HEK293 (cell line): Measurements from ENCODE around the gene C2orf49.

Experiments
- CTCF ChIA-PET: fragments of 350-600 bp; formaldehyde crosslinking; extraction: SDS; loops from one replicate; lab custom pipeline; 2021; ENCODE audit warnings: antibody characterized with exemption; lab: Yijun Ruan, JAX
- POLR2A ChIA-PET: fragments of 300-600 bp; formaldehyde crosslinking; extraction: SDS; loops from one replicate; lab custom pipeline; 2020; ENCODE audit warnings: antibody characterized with exemption, inconsistent platforms; lab: Yijun Ruan, JAX
- H3K27ac ChIP-seq: fragments of 200-500 bp; sonication (Bioruptor generic); 2 replicates; pipeline ENCODE4 v1.5.1; 2014; ENCODE audit warnings: low read depth, low read length, control low read depth, inconsistent platforms; ENCODE audit errors: extremely low read depth
- H3K36me3 ChIP-seq, 2 experiments: fragments of 200-500 bp in 1 of 2; sonication (Bioruptor generic) in 1 of 2; 1 replicate in 1 of 2; 2 replicates in 1 of 2; pipeline ENCODE4 v1.5.1; 2014 to 2017; ENCODE audit warnings: inconsistent platforms in 2 of 2, low read length in 2 of 2; ENCODE audit not compliant: control insufficient read depth in 2 of 2, insufficient read depth in 1 of 2
- H3K4me1 ChIP-seq: fragments of 200-500 bp; sonication (Bioruptor generic); 2 replicates; pipeline ENCODE4 v1.5.1; 2014; ENCODE audit warnings: mild to moderate bottlenecking, low read length, inconsistent platforms; ENCODE audit not compliant: control insufficient read depth, insufficient read depth
- H3K4me3 ChIP-seq: 2 replicates; pipeline ENCODE4 v1.5.1; 2011; ENCODE audit warnings: low read depth, mild to moderate bottlenecking, control low read depth, low read length, moderate library complexity
- H3K9me3 ChIP-seq: fragments of 200-500 bp; sonication (Bioruptor generic); 2 replicates; pipeline ENCODE4 v1.5.1; 2014; ENCODE audit warnings: low read depth, low read length, inconsistent platforms; ENCODE audit not compliant: control insufficient read depth, insufficient read depth
- KLF17 ChIP-seq: fragments of 450-650 bp; formaldehyde crosslinking; IDR thresholded peaks from 2 replicates; pipeline ENCODE4 v1.5.1; 2016; ENCODE audit warnings: missing biosample characterization, missing genetic modification characterization
- WT1 ChIP-seq: fragments of 450-650 bp; formaldehyde crosslinking; IDR thresholded peaks from 2 replicates; pipeline ENCODE4 v1.5.1; 2016; ENCODE audit warnings: missing biosample characterization, missing genetic modification characterization
- YY1 ChIP-seq: fragments of 450-650 bp; formaldehyde crosslinking; IDR thresholded peaks from 2 replicates; pipeline ENCODE4 v1.5.1; 2018; ENCODE audit warnings: missing biosample characterization, missing genetic modification characterization
- ZBTB26 ChIP-seq: fragments of 450-650 bp; formaldehyde crosslinking; optimal IDR thresholded peaks from 2 replicates; pipeline ENCODE3; 2016; ENCODE audit warnings: missing biosample characterization, mild to moderate bottlenecking, missing genetic modification characterization
- ZBTB49 ChIP-seq: fragments of 450-650 bp; formaldehyde crosslinking; IDR thresholded peaks from 2 replicates; pipeline ENCODE4 v1.5.1; 2016; ENCODE audit warnings: missing biosample characterization, missing genetic modification characterization, low read depth
- ZNF175 ChIP-seq: fragments of 450-650 bp; formaldehyde crosslinking; IDR thresholded peaks from 2 replicates; pipeline ENCODE4 v1.5.1; 2016; ENCODE audit warnings: missing biosample characterization, missing genetic modification characterization
- ZNF416 ChIP-seq: fragments of 450-650 bp; formaldehyde crosslinking; IDR thresholded peaks from 2 replicates; pipeline ENCODE4 v1.5.1; 2016; ENCODE audit warnings: missing biosample characterization, missing genetic modification characterization
- ZNF488 ChIP-seq: fragments of 450-650 bp; formaldehyde crosslinking; IDR thresholded peaks from 2 replicates; pipeline ENCODE4 v1.5.1; 2016; ENCODE audit warnings: missing biosample characterization, missing genetic modification characterization
- ZNF510 ChIP-seq: fragments of 450-650 bp; formaldehyde crosslinking; IDR thresholded peaks from 2 replicates; pipeline ENCODE4 v1.5.1; 2018; ENCODE audit warnings: mild to moderate bottlenecking, missing genetic modification characterization, missing biosample characterization; ENCODE audit not compliant: insufficient replicate concordance
- ZNF529 ChIP-seq: fragments of 450-650 bp; formaldehyde crosslinking; IDR thresholded peaks from 2 replicates; pipeline ENCODE4 v1.5.1; 2017; ENCODE audit warnings: missing genetic modification characterization, missing biosample characterization; ENCODE audit not compliant: insufficient replicate concordance
- ZNF677 ChIP-seq: fragments of 450-650 bp; IDR thresholded peaks from 2 replicates; pipeline ENCODE4 v1.5.0; 2018; ENCODE audit warnings: missing biosample characterization, mild to moderate bottlenecking, missing genetic modification characterization, moderate library complexity
- ZNF707 ChIP-seq: fragments of 450-650 bp; formaldehyde crosslinking; IDR thresholded peaks from 2 replicates; pipeline ENCODE4 v1.5.1; 2016; ENCODE audit warnings: missing biosample characterization, missing genetic modification characterization
- ZXDB ChIP-seq: fragments of 450-650 bp; formaldehyde crosslinking; IDR thresholded peaks from 2 replicates; pipeline ENCODE4 v1.5.1; 2016; ENCODE audit warnings: missing biosample characterization, missing genetic modification characterization

Gene C2orf49

GRCh38 chr2:105379741-105380186 lies 42.4 kb downstream of the C2orf49 start:
- POLR2A ChIA-PET, result no interaction called here
- TF ChIP-seq ZXDB (peak; percentile 94), ZNF529 (tag by site-specific recombination) (no peak), KLF17 (tag by site-specific recombination) (no peak)
- H3K4me1 ChIP-seq, result no peaks in the 10 kb centered on the region
- no peak overlapping the region for H3K27ac ChIP-seq
- H3K9me3 ChIP-seq, result no peaks in the 10 kb centered on the region
- CTCF ChIA-PET, result no interaction called here
- peaks cover 12 to 68% of the 10 kb centered on the region in 2 experiments for H3K36me3 ChIP-seq
- no peak overlapping the region for H3K4me3 ChIP-seq

GRCh38 chr2:105380432-105381100 lies 43.2 kb downstream of the C2orf49 start:
- Histone ChIP-seq H3K9me3 (no peaks in the 10 kb centered on the region), H3K4me1 (no peaks in the 10 kb centered on the region), H3K27ac (no peak overlapping the region), H3K4me3 (no peak overlapping the region), H3K36me3 (peaks cover 6 to 69% of the 10 kb centered on the region in 2 experiments)
- CTCF ChIA-PET, result no interaction called here
- TF ChIP-seq WT1, result no peak
- TF ChIP-seq ZNF707, result no peak
- TF ChIP-seq ZNF488 (tag by site-specific recombination), result no peak
- TF ChIP-seq ZNF416 (tag by site-specific recombination), result no peak
- no peak for TF ChIP-seq ZNF510 (tag by site-specific recombination)
- no peak for TF ChIP-seq ZBTB26 (tag by site-specific recombination)
- TF ChIP-seq YY1, result no peak
- POLR2A ChIA-PET, result no interaction called here

GRCh38 chr2:105381101-105381668 lies 43.8 kb downstream of the C2orf49 start:
- ChIA-PET CTCF (no interaction called here), POLR2A (no interaction called here)
- Histone ChIP-seq H3K4me3 (no peak overlapping the region), H3K4me1 (no peaks in the 10 kb centered on the region), H3K27ac (no peak overlapping the region), H3K36me3 (peaks cover 11 to 69% of the 10 kb centered on the region in 2 experiments), H3K9me3 (no peaks in the 10 kb centered on the region)
- TF ChIP-seq ZNF175 (tag by site-specific recombination) (no peak), ZBTB49 (tag by site-specific recombination) (no peak), ZNF677 (tag by site-specific recombination) (no peak)
